Activated CD4-positive, alpha-beta T cell treated with anti-CD3 and anti-CD28 coated beads, Interleukin-10, Interleukin-2, amounts not matched to agents 100 ng/mL and 50 ng/mL, durations not matched to agents 16 hours and 8 hours (primary cell): ENCODE data around the gene MBNL3.

Experiments used
- DNase-seq: peaks from one replicate; pipeline ENCODE4 v3.0.0-alpha.2; 2020

MBNL3 gene

GRCh38 chrX:132413459-132413858, 75.4 kb downstream of the MBNL3 start:
- DNase-seq, result no peak

- no peak for DNase-seq
Observed at GRCh38 chrX:132412208-132412607, 76.6 kb downstream of the MBNL3 start.

- no peak for DNase-seq
Observed at GRCh38 chrX:132411310-132411977, 77.4 kb downstream of the MBNL3 start.

DNA sequence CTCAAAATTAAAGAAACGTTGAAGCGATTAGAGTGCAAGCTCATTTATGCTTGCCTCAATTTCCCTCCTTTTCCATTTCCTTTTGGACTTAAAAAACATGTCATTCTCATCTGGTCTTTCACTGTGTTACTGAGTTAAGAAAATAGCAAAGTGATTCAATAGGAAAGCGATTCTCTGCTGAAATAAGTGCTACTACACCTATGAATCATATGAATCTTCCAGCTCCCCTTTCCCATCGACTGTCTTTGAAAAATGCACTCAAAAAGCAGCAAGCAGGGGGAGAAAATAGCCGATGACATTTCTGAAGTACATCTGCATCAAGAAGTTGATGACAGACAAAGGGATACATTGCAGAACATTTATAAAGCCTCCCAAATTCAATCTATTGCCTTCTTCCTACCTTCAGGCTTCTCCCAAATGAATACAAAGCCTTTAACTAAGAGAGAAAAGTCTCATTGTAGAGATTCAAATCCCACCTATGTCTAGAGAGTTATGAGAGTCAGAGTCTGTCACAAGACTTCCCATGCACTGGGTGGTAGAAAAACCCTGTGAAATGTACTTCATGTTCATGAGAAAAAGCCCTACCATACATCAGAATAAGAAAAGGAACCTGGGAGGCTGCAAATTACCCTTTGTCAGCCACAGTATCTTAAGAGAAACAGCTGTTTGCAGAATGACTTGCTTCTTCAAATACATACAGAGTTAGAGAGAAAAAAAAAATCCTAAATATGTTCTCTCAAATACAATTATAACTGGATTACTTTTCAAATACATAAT, 78.9 kb downstream of the MBNL3 start:
- DNase-seq, result no peak

GRCh38 chrX:132407691-132408090, 81.1 kb downstream of the MBNL3 start:
- DNase-seq, result no peak

GRCh38 chrX:132406106-132406505, 82.7 kb downstream of the MBNL3 start:
- no peak for DNase-seq

GRCh38 chrX:132404266-132404665, 84.6 kb downstream of the MBNL3 start:
- DNase-seq, result no peak

DNA sequence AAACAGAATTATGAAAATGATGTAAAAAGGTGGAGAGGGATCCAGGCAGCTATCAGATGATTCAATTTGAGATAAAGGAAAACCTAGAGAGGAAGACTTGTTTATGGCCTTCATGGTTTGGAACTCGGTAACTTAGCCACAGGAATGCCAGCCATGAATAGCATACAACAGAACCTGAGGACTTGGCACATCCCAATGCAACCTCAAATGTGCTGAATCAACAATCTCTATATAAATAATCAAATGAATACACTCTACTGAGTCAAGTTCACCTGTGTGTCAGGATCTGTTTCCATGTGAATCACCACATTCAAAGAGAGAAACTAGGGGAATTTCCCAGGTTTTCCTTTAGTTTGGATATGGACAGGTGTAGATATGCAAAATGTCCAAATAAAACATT, 86.9 kb downstream of the MBNL3 start:
- no peak for DNase-seq

- DNase-seq, result no peak
Observed at GRCh38 chrX:132400706-132401105, 88.1 kb downstream of the MBNL3 start.

- no peak for DNase-seq
Observed at GRCh38 chrX:132395645-132396044, 93.2 kb downstream of the MBNL3 start.

DNA sequence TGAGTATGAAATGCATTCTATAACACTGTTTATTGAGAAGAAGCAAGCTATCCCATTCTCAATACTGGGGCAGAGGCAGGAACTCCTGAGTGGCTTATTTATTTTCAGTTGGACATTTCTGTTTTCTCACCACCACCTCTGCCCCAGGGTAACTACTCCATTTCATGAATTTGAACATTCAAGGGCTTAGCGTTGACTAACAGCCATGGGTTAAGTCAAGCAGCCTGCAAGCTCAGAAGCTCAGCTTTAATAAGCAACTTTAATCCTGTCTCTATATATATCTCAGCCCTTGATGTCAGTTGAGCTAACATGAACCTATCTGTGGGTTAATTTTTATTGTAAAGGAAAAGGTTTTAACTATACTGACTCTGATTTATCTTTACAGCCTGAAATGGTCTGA, 93.8 kb downstream of the MBNL3 start:
- no peak for DNase-seq

- no peak for DNase-seq
Observed at GRCh38 chrX:132394591-132394990, 94.2 kb downstream of the MBNL3 start.

DNA sequence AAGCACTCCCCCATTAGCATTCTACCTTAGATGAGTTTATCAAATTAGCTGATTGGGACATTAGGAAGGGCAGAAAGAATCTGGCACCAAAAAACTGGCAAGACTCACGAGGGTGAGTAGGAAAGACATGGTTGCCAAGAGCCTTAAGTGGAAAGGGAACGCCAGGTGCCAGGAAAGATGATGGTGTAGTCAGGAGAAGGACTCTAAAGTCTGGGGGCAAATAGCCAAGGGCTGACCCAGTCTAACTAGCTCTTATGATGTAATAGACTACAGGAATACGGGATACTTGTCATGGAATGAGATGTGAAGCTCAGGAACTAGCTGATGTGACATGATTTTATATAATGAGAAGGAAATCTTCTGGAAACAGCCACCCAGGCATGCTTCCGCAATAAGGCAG, 94.8 kb downstream of the MBNL3 start:
- DNase-seq, result no peak

- no peak for DNase-seq
Observed at GRCh38 chrX:132393485-132393884, 95.4 kb downstream of the MBNL3 start.

DNA sequence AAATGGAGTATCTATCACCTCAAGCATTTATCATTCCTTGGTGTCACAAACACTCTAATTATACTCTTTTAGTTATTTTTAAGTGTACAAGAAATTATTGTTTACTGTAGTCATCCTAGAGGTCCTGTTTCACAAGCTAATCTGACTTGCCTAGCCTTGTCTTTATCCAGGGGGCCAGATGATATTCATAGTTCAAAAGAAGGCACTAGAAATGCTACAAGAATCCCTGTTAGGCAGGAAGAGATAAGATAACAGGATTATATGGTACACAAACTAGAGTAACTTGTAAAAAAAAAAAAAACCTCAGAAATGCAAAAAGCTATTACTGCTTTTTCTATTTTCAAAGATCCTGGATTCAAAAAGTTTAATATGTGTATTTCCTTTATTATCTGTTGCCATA, 95.8 kb downstream of the MBNL3 start:
- no peak for DNase-seq

DNA sequence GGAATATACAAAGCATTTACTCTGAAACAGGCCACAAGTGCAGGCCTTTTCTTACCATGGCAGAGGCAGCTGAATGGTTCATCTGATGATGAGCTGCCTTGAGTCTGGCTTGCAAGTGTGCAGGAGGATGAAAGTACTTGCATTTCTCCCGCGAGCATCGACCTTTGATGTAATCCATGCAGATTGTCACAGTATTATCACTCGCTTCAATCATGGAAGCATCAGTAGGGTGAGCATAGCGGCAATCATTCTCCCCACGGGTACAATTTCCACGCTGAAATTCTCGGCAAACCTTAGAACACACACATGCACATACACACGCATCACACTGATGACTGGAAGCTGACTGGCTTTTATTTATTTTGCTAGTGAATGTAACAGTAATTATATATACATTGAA, 98.0 kb downstream of the MBNL3 start:
- no peak for DNase-seq

DNA sequence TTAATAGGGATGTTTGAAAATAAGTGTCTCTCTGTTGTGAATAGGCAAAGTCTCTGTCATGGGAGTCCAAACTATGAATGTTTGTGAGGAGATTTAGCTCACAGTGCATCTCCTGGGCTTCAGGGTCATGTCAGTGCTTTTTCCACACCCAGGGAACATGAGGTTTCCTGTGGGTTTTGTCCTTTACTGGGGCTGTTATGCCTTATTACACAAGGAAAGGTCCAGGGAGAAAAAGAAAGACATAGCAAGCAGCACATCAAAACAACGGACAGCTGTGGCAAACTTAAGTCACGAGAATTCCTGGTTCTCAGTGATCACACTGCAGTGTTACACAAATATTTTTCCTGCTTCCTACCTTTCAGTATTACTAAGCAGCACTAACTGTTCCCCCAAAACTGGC, 99.4 kb downstream of the MBNL3 start:
- DNase-seq, result no peak

DNA sequence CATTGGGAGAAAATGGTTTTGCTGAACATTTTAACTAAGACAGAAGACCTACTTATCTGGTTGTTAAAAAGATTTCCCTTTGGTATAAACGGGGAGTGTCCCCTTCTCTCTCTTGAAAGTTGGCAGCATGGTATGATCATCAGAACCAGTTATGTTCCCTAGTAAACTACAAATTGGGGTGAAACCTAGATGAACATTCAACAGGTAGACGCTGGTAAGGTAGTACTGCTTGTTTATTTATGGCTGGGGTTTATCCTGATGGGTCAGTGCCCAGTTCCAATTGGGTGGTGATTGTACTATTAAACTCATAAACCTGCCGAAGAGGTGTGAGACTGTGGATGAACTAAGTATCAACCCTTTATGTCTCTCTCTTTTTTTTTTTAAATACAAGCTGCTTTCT, 100.5 kb downstream of the MBNL3 start:
- no peak for DNase-seq

DNA sequence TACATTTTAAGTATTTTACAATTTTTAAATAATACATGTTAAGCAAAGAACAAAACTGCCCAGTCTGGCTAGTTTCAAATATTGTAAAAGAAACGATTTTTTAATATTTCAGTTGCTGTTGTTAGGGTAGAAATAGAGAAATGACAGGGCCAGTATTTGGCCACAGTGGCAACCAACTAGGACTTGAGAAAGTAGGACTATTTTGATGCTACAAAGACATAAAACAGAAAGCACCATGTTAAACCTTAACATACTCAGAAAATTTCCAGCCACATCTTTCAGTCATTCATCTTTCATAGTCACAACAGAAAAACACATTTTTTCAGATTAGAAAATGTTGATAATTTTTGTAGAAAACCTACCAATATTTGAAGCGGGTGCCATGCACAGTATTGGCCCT, 104.5 kb downstream of the MBNL3 start:
- no peak for DNase-seq

GRCh38 chrX:132382068-132382467, 106.8 kb downstream of the MBNL3 start:
- no peak for DNase-seq

DNA sequence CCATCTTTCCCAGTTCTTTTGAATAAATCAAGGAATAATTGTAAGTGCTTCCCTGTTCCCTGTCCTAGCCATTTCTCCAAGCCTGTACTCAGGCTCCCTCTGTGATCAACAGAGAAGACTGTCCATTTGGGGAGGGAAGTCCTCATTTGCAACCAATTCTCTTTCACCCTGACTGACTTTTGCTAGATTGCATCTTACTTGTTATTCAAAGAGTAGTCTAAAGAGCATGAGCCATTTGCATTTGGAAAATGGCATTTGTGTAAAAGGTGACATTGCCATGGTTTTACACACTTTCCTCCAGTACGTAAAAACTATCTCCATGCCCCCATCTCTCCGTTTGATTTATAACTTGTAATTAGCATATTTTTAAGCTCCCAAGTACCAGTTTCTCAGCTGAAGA, 110.6 kb downstream of the MBNL3 start:
- DNase-seq, result no peak

DNA sequence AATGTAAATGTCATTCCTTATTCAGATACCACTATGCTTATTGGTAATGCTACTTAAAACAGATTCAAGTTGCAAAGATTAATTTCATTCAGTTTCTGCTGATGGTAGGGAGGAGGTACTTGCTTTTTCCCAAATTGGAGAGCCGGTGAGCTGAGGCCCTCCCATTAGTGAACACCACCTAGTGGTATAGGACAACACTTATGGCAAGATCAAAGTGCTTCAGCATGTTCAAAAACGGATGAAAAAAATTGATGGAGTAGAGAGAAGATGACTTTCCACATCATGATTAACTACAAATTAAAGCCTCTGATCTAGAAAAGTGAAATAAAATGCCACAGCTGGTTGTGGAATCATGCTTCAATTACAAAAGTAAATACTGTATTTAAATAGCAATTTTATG, 112.9 kb downstream of the MBNL3 start:
- no peak for DNase-seq

- DNase-seq, result no peak
Observed at GRCh38 chrX:132373610-132374009, 115.2 kb downstream of the MBNL3 start.

- no peak for DNase-seq
Observed at GRCh38 chrX:132369617-132370326, 119.1 kb downstream of the MBNL3 start.
